GM12878 (cell line): ENCODE measurements around the gene GCSAM. TPM values are rescaled to one million over a fixed set of nuclear protein-coding genes. Genes with fewer than 3 reads are reported as not detected.

Experiments used
- ATAC-seq: fragments of 200-7000 bp; cut with Tn5 transposase; 3 replicates; pipeline ENCODE4 v1.9.1; 2020; ENCODE audit warnings: mild to moderate bottlenecking, moderate library complexity
- BruUV-seq: library from RNA; stranded (reverse); fragments of 400-500 nt; replicated peaks from 2 replicates; lab custom pipeline; 2021; lab: Mats Ljungman, UMichigan
- CTCF ChIA-PET: fragments of 300-600 bp; sonication (Branson Sonifier 250); formaldehyde crosslinking; extraction: SDS; loops from one replicate; lab custom pipeline; 2021; ENCODE audit warnings: inconsistent platforms; lab: Yijun Ruan, JAX
- POLR2A ChIA-PET: fragments of 350-600 bp; formaldehyde crosslinking; extraction: SDS; loops from one replicate; lab custom pipeline; 2021; ENCODE audit warnings: inconsistent platforms; lab: Charles Lee
- RAD21 ChIA-PET: fragments of 300-600 bp; sonication (Branson Sonifier 250); formaldehyde crosslinking; loops from one replicate; lab custom pipeline; 2023; ENCODE audit warnings: antibody characterized with exemption; ENCODE audit not compliant: unreplicated experiment; lab: Charles Lee
- SMC1A ChIA-PET: fragments of 300-600 bp; sonication (Branson Sonifier 250); formaldehyde crosslinking; loops from one replicate; lab custom pipeline; 2023; ENCODE audit not compliant: unreplicated experiment, uncharacterized antibody; lab: Charles Lee
- DNase-seq: peaks from one replicate; pipeline ENCODE4 v3.0.0-alpha.2; 2011; ENCODE audit warnings: low read depth, low spot score
- FAIRE-seq: peaks from 3 replicates; lab custom pipeline; 2011; peaks lifted over from hg19 to GRCh38; lab: Jason Lieb, UNC
- H2AFZ ChIP-seq: 2 replicates; pipeline ENCODE4 v1.6.0; 2011; ENCODE audit warnings: low read depth, low read length, control low read depth; ENCODE audit not compliant: control insufficient read depth
- H3K27ac ChIP-seq: 2 replicates; pipeline ENCODE4 v1.5.1; 2011; ENCODE audit warnings: control low read depth; ENCODE audit not compliant: control insufficient read depth, insufficient read depth
- H3K27me3 ChIP-seq, 2 experiments: replicated peaks in 1 of 2; 2 replicates each; pipeline versions ENCODE4 v1.6.0 to v1.6.1; 2011; ENCODE audit warnings: low read length in 1 of 2; ENCODE audit not compliant: control insufficient read depth in 2 of 2, insufficient read depth in 2 of 2
- H3K36me3 ChIP-seq, 2 experiments: 2 replicates each; pipeline ENCODE4 v1.5.1; 2011; ENCODE audit warnings: low read length in 1 of 2; ENCODE audit not compliant: control insufficient read depth in 2 of 2, insufficient read depth in 2 of 2
- H3K4me1 ChIP-seq: 2 replicates; pipeline ENCODE4 v1.6.1; 2011; ENCODE audit warnings: mild to moderate bottlenecking, low read length, moderate library complexity, mixed read lengths; ENCODE audit not compliant: control insufficient read depth, insufficient read depth
- H3K4me2 ChIP-seq: 2 replicates; pipeline ENCODE4 v1.6.0; 2011; ENCODE audit warnings: control low read depth; ENCODE audit not compliant: control insufficient read depth, insufficient read depth
- H3K4me3 ChIP-seq: fragments of 200-600 bp; sonication (generic); 2 replicates; pipeline ENCODE4 v1.5.1; 2016
- H3K79me2 ChIP-seq: 2 replicates; pipeline ENCODE4 v1.6.0; 2011; ENCODE audit warnings: low read length; ENCODE audit not compliant: control insufficient read depth, insufficient read depth
- H3K9ac ChIP-seq: 2 replicates; pipeline ENCODE4 v1.8.0; 2011; ENCODE audit warnings: low read length, control low read depth, mixed read lengths; ENCODE audit not compliant: control insufficient read depth, insufficient read depth
- H3K9me3 ChIP-seq: replicated peaks from 3 replicates; pipeline ENCODE4 v1.5.1; 2011; ENCODE audit warnings: mild to moderate bottlenecking, low read length; ENCODE audit not compliant: control insufficient read depth, insufficient read depth
- H4K20me1 ChIP-seq: 2 replicates; pipeline ENCODE4 v1.6.0; 2011; ENCODE audit not compliant: control insufficient read depth, insufficient read depth
- ASH2L ChIP-seq: fragments of 300-600, 200-600 bp; sonication (generic); IDR thresholded peaks from 2 replicates; pipeline ENCODE4 v1.6.1; 2017; ENCODE audit warnings: low read depth, mild to moderate bottlenecking, borderline replicate concordance
- BCLAF1 ChIP-seq: fragments of 450-650 bp; IDR thresholded peaks from 2 replicates; pipeline ENCODE4 v1.6.1; 2017; ENCODE audit warnings: antibody characterized with exemption, mild to moderate bottlenecking, moderate library complexity
- CEBPZ ChIP-seq: fragments of 150-350 bp; IDR thresholded peaks from 2 replicates; pipeline ENCODE4 v1.6.1; 2016; ENCODE audit warnings: low read depth, low read length
- EGR1 ChIP-seq, 2 experiments: IDR thresholded peaks; 1 replicate in 1 of 2; 2 replicates in 1 of 2; pipeline ENCODE4 v1.6.1; 2011 to 2012; ENCODE audit warnings: low read depth in 2 of 2, low read length in 2 of 2, borderline replicate concordance in 1 of 2, mild to moderate bottlenecking in 1 of 2, moderate library complexity in 1 of 2
- NR2C1 ChIP-seq: fragments of 450-650 bp; IDR thresholded peaks from 2 replicates; pipeline ENCODE4 v1.6.1; 2017; ENCODE audit warnings: antibody characterized with exemption, mild to moderate bottlenecking, moderate library complexity
- RB1 ChIP-seq: fragments of 450-650 bp; formaldehyde crosslinking; IDR thresholded peaks from 2 replicates; pipeline ENCODE4 v1.6.1; 2017; ENCODE audit warnings: mild to moderate bottlenecking, borderline replicate concordance
- RBBP5 ChIP-seq: fragments of 200-600 bp; sonication (generic); conservative IDR thresholded peaks from 2 replicates; pipeline ENCODE4 v1.6.1; 2016
- RUNX3 ChIP-seq: IDR thresholded peaks from 2 replicates; pipeline ENCODE4 v1.6.1; 2012; ENCODE audit warnings: low read length, inconsistent platforms
- SPI1 ChIP-seq: IDR thresholded peaks from 2 replicates; pipeline ENCODE4 v1.6.1; 2011; ENCODE audit warnings: low read depth, mild to moderate bottlenecking, low read length, moderate library complexity, borderline replicate concordance; ENCODE audit not compliant: insufficient read depth
- STAT3 ChIP-seq: IDR thresholded peaks from 2 replicates; pipeline ENCODE4 v1.6.1; 2011; ENCODE audit warnings: low read depth, low read length, improper control_type of control experiment
- ZNF207 ChIP-seq: fragments of 450-650 bp; IDR thresholded peaks from 2 replicates; pipeline ENCODE4 v1.6.1; 2014; ENCODE audit warnings: antibody characterized with exemption, mild to moderate bottlenecking, borderline replicate concordance
- ZNF24 ChIP-seq: fragments of 450-650 bp; IDR thresholded peaks from 2 replicates; pipeline ENCODE4 v1.6.1; 2017; ENCODE audit warnings: antibody characterized with exemption, mild to moderate bottlenecking
- ZNF592 ChIP-seq: fragments of 450-650 bp; IDR thresholded peaks from 2 replicates; pipeline ENCODE4 v1.6.1; 2017; ENCODE audit warnings: mild to moderate bottlenecking, moderate library complexity
- WGBS: methylation state at CpG from one replicate; pipeline ENCODE4 v1.1.6; 2016; ENCODE audit warnings: low lambda C conversion rate; ENCODE audit not compliant: insufficient replicate concordance, insufficient coverage; ENCODE audit errors: missing lambda C conversion rate; 5-methylcytosine and 5-hydroxymethylcytosine counted together
- in situ Hi-C: fragments of 300-500 bp; cut with MboI; formaldehyde crosslinking; loops from 9 replicates; pipeline ENCODE4 v1.14.3; 2018; ENCODE audit warnings: mixed read lengths
- intact Hi-C: fragments of 100-400 bp; cut with micrococcal nuclease; formaldehyde crosslinking; loops from one replicate; pipeline ENCODE4 v1.14.2; 2022; ENCODE audit not compliant: unreplicated experiment
- polyA plus RNA-seq, 11 experiments: library from polyadenylated mRNA; depleted of rRNA in 4 of 11; unstranded in 6 of 11; stranded (reverse) in 5 of 11; fragments of >200 nt; fragmentation: Nextera tagmentation in 4 of 11; fragmentation: Illumina TruSeq in 1 of 11; extraction: Ambion mirVana in 4 of 11; extraction: Trizol in 1 of 11; gene quantifications; 1 replicate in 1 of 11; 2 replicates in 10 of 11; pipeline versions ENCODE4 v1.2.1 to v1.2.3, GENCODE V29; 2011 to 2016; ENCODE audit warnings: inconsistent platforms in 2 of 11, missing spikeins in 2 of 11, low read depth in 1 of 11
- total RNA-seq, 4 experiments: library from RNA; depleted of rRNA in 3 of 4; stranded (reverse); fragments of >200 nt in 3 of 4; fragmentation: Illumina TruSeq in 1 of 4; extraction: Trizol in 1 of 4; gene quantifications; 2 replicates each; pipeline versions ENCODE4 v1.2.1 to v1.2.3, GENCODE V29; 2013 to 2021

The GCSAM gene
- total and polyA plus RNA-seq, 10 of the 15 experiments (the other 5 are each of a cell fraction or from before 2014, with no cell fraction given) = 81.5 to 407 (median 107) TPM

DNA sequence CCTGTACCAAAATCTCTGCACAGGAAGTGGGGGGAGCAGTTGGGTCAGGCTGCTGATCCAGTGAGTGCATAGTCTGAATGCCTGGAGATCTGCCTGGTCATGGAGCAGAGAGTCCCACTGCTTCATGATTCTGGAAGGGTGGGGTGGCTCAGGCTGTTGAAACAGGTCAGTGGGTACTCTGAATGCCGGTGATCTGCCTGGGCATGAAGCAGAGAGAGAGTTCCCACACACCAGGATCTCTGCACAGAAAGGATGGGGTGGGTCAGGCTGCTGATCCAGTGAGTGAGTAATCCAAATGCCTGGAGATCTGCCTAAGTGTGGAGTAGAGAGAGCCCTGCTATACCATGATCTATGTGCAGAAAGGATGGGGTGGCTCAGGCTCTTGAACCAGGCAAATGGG is 16.1 kb upstream of the GCSAM start (continued):
- TF ChIP-seq ZNF592 = no peak
- TF ChIP-seq, all 136 proteins: peak for 0

- intact Hi-C loops = no loop called here
- no peak overlapping the region for H3K4me3 ChIP-seq
- ChIA-PET SMC1A (no interaction called here), CTCF (no interaction called here), RAD21 (interaction anchor here (1.3 kb wide), 1 partner anchor 32 kb away, joined by 5 read pairs; no protein-coding TSS in a partner anchor), POLR2A (no interaction called here)
- no peak overlapping the region for H3K9ac ChIP-seq
- in situ Hi-C loops = no loop called here
- no peaks in the 10 kb centered on the region for H4K20me1 ChIP-seq
- H3K79me2 ChIP-seq = no peaks in the 10 kb centered on the region
- H3K4me2 ChIP-seq = no peak overlapping the region
- no peaks in the 10 kb centered on the region for H3K27me3 ChIP-seq
- no TSS peak for BruUV-seq
- H3K9me3 ChIP-seq = peaks cover 2% of the 10 kb centered on the region; the same call in 2 of the 3 replicates
- no peaks in the 10 kb centered on the region for H3K36me3 ChIP-seq
- no peak for DNase-seq
- WGBS = 10% methylated on average over 1 of the region's 1 CpG
- ATAC-seq = peak; percentile 51
- no peaks in the 10 kb centered on the region for H3K4me1 ChIP-seq
- H2AFZ ChIP-seq = no peak overlapping the region
- H3K27ac ChIP-seq = no peak overlapping the region
- no peak for FAIRE-seq
- TF ChIP-seq CEBPZ (no peak), ZNF207 (no peak), RBBP5 (no peak), RB1 (no peak), STAT3 (no peak), ZNF24 (no peak), ASH2L (no peak), EGR1 (IDR thresholded peaks at IDR 0.05; ENCODE audit: borderline replicate concordance in 1 of 2, low read depth in 2 of 2, low read length in 2 of 2) (no peak), RUNX3 (no peak), BCLAF1 (no peak), NR2C1 (no peak), SPI1 (no peak)
Observed at GRCh38 chr3:112143689-112144088, 10.6 kb upstream of the GCSAM start.
